ENCODE results near the gene NALCN.

Gene NALCN

DNA sequence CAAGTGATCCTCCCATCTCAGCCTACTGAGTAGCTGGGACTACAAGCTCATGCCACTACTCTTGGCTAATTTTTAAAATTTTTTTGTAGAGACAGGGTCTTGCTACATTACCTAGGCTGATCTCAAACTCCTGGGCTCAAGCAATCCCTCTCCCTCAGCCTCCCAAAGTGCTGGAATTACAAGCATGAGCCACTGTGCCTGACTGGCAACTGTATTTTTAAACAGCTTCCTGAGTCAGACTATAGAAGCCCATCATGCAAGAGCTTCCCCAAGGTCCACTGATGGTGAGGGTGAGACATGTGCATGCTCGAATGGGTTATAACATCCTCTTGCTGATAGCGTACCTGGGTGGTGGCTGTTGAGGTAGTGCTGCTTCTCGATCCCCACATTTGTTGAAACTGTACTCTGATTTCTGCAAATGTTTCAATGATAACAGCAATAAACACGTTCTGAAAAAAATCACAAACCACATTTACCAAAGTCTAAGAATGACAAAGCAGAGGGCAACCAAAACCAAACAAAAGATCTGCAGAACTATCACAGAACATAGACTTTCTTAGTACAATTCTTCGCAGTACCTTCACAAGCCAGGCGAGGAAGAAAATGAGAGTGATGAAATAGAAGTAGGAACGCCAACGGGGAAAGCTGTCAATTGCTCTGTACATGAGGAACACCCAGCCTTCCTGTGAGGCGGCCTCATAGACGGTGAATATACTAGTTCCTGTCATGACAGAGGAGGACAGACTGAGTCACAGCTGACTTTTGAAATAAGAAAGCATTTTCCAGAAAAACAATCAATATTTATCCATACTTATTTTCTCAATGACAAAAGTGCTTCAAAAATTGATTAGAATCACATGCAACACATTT lies 124.4 kb downstream of the NALCN start:
- no peak for DNase-seq (ENCODE audit: low read depth in 2 of 3, low spot score in 2 of 3)

DNA sequence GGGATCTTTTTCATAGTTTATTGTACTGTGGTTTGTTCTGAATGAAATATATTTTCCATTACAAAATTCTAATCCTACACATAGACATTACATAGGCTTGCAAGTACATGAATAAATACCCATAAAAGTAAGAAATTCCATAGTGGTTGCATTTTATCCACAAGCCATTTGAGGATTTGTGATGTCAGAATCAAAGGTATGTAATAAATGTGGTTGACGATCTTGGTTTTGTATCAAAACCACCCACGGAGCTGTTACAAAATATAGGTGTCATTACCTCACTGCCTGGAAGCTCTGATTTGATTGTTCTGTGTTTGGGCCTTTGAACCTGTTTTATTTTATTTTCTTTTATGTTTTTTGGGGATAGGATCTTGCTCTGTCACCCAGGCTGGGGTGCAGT lies 125.1 kb downstream of the NALCN start:
- DNase-seq (ENCODE audit: low read depth in 2 of 3, low spot score in 2 of 3) = no peak

DNA sequence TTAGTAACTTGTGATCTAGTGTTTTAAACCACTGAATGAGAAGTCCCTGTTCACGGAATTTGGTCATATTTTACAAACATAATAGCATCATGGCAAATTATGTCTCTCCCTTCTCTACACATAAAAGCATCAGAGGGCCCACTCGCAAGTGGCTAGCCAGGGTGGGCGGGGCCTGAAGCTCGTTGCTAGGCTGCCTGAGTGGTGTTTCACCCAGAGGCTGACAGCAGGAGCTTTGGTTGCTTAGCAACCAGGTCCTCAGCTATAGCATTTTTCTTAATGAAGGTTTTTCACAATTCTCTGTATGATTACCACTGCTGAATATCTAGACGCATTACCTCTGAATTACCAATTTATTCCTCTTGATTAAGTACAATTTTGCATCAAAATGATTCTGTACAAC lies 126.5 kb downstream of the NALCN start:
- no peak for DNase-seq (ENCODE audit: low read depth in 2 of 3, low spot score in 2 of 3)

DNA sequence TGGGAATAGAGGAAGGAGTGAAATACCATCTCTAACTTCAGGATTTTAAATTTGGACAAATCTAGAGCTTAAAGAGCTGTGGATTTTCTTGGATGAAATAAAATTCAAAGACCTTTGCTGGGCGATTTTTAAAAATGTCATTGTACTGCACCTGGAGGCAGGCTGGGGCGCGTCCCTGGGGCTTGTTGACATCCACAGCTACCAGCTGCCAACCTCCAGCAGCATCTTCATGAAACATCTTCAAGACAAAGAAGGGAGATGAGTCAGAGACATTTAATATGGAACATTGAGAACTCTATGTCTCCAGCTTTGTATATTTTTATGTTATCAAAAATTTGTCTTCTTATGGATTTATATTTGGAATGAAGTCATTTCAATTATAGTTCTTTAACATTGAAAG lies 132.5 kb downstream of the NALCN start:
- DNase-seq (ENCODE audit: low read depth in 2 of 3, low spot score in 2 of 3) = no peak

DNA sequence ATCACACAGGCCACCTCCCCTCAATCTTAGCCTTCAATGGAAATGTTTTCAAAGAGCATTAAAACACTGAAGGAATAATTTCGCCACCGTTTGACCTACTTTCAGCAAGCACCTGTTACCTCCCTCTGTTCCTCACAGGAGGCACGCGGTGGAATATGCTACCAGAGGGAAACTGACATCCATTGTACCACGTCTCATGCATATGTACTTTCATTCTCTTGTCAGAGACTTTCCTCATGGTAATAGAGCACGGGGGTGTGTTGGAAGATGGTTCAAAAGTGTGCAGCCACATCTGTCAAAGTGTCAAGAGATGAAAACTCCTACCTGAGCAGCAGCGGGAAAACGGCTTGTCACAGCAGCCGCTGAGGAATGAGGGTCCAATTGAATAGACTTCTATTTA lies 143.4 kb downstream of the NALCN start:
- DNase-seq (ENCODE audit: low read depth in 2 of 3, low spot score in 2 of 3) = no peak

DNA sequence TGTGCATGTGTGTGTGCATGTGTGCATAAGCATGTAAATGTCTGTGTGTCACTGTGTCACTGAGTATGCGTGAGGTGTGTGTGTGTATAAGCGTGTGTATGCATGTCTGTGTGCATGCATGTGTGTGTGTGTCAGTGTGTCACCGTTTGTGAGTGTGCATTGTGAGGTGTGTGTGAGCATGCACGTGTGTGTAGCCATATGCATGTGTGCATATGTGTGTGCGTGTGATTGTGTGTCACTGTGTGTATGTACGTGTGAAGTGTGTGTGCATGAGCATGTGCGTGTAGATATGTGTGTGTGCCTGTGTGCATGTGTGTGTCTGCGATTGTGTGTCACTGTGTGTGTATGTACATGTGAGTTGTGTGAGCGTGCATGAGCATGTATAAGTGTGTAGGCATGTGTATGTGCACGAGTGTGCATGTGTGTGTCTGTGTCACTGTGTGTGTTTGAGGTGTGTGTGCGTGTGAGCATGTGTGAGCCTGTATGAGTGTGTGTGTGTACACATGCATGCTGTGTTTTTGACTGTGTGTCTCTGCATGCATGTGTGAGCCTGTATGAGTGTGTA lies 144.5 kb downstream of the NALCN start:
- no peak for DNase-seq (ENCODE audit: low read depth in 2 of 3, low spot score in 2 of 3)

DNA sequence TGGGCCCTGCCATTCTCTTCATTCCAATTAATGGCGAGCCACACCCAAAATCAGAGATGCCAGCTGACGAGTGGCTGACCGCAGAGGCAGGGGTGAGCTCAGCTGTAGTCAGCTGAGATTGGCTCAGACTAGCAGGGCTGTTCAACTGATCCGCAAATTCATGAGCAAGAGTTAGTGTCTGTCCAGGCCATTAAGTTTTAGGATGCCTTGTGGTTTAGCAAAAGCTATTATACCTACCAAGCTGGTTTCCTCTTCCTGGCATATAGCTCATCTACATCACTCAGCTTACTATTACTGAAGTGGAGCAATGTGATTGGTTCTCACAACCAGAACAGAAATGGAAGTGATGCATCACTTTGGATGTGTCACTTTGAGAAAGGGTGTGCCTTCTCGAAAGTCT lies 148.7 kb downstream of the NALCN start:
- DNase-seq (ENCODE audit: low read depth in 2 of 3, low spot score in 2 of 3) = no peak

DNA sequence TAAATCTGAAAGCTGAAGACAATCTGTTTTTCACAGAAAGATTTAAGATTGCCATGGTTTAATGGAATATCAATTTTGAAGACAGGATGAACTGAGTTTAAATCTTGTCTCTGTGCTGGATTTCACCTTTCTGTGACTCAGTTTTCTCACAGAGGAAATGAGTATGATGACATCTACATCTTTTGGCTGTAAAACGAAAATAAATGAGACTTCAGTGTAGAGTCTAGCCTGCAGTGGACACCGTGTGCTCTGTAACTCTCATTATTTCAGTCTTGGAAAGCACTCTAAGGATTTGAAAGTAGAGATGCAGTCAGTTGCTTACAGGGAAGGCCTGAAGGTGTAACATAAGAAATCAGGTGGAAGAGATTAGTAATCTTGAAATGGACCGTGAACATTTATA lies 150.4 kb downstream of the NALCN start:
- no peak for DNase-seq (ENCODE audit: low read depth in 2 of 3, low spot score in 2 of 3)

DNA sequence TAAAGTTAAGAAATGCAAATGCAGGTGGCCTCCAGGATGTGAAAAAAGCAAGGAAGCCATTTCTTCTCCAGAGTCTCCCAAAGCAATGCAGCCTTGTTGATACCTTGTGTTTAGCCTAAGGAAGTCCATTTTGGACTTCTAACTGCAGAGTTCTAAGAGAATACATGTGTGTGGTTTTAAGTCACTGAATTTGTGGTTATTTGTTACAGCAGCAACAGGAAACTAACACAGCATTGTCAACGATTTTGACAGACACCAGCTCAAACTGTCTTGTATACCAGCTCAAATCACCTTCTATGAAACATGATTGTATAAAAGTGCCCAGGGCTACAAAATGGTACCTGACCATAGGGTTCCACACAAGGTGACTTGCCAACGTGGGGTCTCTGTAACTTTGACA lies 151.4 kb downstream of the NALCN start:
- DNase-seq (ENCODE audit: low read depth in 2 of 3, low spot score in 2 of 3) = no peak

DNA sequence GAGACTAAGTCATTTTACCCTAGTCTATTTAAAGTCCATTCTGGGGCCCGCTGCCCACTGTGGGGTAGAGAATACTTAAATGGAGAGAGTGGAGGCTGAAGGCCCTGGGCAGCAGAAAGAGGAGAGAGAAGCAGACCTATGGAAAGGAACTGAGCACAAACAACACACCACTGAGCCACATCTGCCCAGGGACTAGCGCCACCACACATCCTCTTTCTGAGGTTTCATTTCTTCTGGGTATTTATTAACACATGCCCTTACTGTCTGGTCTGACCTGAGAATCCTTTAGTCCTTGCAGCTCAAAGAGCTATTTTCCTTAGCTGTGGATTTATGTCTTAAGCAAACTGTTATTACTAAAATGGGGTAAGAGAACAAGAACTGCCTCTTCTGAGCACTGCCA lies 154.0 kb downstream of the NALCN start:
- no peak for DNase-seq (ENCODE audit: low read depth in 2 of 3, low spot score in 2 of 3)

DNA sequence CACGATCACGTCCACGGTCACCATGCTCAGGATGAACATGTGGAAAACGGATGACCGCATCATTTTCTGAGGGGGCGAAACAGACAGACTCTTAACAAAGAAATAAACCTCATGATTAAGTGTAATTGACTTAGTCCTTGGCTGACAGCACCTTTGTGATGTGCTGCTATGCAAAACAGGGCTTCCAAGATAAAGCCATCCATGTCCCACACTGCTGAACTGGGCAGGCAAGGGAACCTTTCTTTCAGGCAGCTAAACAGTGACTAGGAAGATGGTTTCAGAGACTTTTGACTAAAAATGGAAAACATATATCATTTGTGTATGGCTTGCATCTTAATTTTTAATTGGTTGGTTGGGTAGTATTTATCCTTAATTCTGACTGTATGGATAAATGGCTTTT lies 157.8 kb downstream of the NALCN start:
- DNase-seq (ENCODE audit: low read depth in 2 of 3, low spot score in 2 of 3) = no peak

DNA sequence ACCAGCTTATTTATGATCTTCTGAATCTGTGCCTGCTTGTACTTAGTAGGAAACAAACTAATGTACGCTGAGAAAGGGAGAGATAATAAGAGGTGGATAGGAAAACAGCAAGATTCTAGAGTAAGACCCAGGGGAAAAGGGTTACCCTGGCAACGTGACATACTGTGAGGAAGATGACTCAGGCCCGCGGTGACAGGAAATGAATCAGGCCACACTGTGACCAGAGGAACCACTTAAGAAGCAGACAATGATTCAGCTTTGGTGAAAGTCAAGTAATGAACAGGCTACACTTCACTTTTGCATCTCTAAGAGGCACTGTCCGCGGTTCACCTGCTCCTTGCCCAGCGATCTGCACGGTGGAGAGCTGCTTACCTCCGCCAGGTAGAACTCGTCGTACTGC lies 158.2 kb downstream of the NALCN start:
- peak; percentile 7 to 32 (median 27) for DNase-seq (ENCODE audit: low read depth in 2 of 3, low spot score in 2 of 3)

DNA sequence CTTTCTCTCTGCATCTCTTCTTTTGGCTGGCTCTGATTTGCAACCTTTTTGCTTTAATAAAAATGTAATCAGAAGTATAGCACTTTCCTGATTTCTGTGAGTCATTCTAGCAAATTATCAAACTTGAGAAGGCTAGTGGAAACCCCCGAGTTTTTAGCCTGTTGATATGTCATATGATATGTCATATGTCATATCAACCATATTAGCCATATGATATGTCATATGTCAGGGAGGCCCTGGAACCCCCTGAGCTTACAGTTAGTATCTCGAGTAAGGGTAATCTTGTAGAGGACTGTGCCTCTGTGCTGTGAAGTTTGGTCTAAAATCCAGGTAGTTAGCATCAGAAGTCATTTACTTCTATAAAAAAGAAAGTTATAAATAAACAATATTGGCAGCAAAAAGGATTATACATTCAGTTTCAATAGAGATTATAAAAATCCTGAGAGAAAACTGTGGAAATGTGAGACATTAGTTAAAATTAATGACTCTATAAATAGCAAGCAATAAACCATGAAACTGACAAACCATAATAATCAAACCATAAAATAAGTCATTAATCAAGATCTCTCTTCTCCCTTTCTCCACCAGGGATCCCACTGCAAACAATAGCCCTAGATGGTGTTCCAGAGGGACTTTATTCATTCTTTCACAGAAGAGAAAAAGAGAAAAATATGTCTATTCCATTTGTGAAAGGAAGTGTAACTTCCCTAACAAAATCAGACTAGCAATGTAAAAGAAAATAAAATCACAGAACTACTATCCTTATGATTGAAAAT lies 167.4 kb downstream of the NALCN start:
- no peak for DNase-seq (ENCODE audit: low read depth in 2 of 3, low spot score in 2 of 3)

DNA sequence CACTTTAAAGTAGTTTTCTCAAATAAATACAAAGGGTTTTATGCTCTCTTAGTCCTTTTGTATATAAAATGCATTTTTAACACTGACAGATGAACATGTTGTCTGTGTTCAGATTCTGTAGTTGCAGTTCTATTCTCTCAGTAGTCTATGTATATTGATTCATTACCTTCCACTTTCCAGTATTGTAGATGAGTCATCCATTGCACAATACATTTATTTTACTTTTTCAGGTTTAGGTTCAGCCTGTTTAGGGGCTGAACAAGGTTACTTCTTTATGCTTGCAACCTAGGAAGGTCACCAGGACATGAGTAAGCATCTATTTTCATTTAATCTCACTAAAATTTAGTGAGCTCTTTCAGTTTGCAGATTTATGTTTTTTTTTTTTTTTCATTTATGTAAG lies 173.6 kb downstream of the NALCN start:
- no peak for DNase-seq (ENCODE audit: low read depth in 2 of 3, low spot score in 2 of 3)

DNA sequence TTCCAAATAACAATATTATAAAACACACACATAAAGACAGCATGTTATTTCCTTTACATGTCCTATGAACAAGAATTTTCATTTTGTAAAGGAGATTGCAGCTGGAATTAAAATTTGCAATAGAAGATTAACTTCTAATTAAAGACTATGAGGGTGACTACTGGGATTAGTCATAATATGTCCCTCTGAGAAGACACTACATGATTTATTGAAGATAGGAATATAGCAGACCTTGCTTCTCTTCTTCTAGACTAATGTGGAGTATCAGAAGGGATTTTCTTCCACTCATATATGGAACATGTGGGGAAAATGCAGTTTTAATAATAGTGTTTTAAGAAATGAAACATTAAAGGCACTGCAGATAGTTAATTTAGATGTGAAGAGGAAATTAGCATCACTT lies 177.8 kb downstream of the NALCN start:
- no peak for DNase-seq (ENCODE audit: low read depth in 2 of 3, low spot score in 2 of 3)

DNA sequence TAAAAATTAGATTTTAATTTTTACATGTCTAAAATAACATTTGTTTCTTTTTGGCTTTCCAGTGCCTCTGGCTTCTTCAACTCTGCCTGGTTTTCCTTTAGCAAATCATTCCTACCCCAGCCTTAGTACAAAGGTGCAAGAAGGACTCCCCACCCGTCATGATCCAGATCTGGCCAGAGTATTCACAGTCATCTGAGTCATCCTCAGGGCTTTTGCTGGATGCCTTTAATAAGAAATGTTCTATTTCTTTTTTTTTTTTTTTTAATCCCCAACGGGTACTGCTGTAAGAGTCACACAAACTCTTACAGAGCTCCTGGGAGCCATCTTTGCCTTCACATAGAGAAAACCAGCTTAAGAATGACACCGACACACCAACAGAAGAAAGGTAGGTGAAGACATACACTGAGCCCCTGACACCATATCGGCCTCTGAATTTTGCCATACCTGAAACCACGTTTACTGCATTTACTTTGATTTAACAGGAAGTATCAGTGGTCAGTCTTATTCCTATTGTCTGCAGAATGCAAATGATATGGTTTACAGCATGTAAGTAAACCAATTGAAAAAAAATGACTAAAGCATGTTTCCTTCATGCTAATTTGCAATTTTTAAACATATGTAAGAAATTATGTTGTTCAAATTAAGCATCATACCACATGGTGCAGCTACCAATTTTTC lies 184.4 kb downstream of the NALCN start:
- DNase-seq (ENCODE audit: low read depth in 2 of 3, low spot score in 2 of 3) = no peak

DNA sequence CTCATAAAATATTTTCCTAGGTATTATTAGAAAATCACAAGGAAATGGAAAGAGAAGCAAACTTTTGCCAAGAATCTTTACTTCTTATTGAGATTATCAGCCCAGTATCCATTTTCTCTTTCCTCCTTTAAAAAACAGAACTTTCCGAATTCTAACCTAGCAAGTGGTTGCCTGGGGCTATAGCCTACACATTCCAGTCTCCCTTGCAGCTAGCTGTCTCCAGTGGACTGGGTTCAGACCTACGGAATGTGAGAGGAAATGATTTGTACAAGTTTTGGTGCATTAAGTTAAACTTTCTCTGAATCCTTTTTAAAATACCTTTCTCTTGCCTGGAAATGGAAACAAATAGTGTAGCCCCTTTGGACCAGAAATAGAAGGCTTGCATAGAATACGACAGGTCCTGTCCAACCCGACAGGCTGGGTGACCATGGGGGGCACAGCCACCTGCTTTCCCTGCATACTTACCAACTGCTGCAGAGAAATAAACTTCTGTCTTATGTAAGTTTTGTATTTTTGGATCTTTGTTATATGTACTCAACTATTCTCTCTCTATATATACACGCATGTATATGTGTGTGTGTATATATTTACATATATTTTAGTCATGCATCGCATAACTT lies 185.9 kb downstream of the NALCN start:
- DNase-seq (ENCODE audit: low read depth in 2 of 3, low spot score in 2 of 3) = no peak

DNA sequence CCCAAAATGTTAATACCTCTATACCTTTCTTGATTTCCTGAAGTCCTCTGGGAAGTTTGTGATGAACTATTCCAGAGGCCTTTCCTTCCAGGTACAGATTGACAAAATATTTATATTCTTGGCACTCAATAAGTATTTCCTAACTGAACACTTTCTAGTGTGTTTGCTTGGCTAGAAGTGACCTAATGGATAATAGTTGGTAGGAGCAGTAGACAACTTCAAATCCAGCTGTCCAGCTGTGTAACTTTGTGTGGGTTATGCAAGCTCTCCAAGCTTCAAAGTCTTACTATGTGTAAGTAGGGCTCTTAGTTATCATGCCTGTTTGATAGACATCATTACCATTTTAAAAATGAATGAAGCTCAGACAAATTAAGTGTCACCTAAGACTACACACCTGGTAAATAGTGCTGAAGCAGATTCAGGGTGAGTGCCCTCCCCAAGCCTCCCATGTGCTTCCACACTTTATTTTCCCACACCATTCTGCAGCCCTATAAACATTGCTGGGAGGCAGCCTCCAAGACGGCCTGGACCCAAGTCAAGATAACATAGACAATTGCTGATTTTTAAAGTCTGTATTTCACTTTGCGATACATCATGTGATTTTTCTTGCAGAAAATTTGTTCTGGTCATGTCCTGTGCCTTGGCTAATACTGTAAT lies 196.6 kb downstream of the NALCN start:
- DNase-seq (ENCODE audit: low read depth in 2 of 3, low spot score in 2 of 3) = no peak

DNA sequence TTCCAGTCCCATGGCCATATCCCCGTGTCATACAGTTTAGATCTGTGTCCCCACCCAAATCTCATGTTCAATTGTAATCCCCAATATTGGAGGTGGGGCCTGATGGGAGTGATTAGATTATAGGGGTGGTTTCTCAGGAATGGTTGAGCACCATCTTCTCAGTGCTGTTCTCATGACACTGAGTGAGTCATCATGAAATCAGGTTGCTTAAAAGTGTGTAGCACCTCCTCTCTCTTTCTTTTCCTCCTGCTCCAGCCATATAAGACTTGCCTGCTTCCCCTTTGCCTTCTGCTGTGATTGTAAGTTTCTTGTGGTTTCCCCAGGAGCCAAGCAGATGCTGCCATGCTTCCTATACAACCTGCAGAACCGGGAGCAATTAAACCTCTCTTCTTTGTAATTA lies 197.8 kb downstream of the NALCN start:
- no peak for DNase-seq (ENCODE audit: low read depth in 2 of 3, low spot score in 2 of 3)

DNA sequence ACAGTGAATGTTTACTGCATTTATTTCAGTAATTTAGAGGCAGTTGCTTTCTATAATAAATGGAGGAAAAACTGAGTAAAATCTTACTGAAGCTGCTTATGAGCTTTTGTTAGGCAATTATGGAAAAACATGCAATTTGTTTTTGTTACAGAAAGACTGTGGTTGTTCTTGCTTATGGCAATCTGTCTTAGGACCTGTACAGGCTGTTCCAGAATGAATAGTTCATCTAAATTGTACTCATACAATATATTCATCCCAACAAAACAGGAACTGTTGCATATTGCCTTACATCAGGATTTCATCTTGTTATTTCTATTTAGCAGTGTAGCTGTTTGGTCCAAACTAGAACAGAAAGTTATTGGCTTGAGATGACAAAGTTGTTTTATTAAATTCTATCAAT lies 199.2 kb downstream of the NALCN start:
- no peak for DNase-seq (ENCODE audit: low read depth in 2 of 3, low spot score in 2 of 3)

DNA sequence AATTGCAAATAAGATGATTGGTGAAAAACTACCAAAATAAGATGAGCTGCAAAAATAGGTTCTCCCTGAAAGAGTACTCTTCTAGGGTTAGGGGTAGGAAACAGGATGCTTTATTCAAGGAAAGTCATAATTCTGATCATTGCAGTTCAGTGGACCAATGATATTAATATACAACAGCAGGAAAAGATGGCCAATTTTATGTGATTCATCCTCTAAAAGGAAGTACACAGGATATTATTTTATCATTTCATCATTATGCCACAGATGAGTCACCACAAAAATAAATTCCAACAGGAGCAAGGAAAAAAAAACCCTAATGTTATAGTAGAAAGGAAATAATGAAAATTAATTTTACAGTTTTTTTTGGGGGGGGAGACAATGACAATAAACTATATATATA lies 205.0 kb downstream of the NALCN start:
- DNase-seq (ENCODE audit: low read depth in 2 of 3, low spot score in 2 of 3) = no peak

All from activated CD8-positive, alpha-beta memory T cell treated with anti-CD3 and anti-CD28 coated beads for 48 hours (primary cell).